Left colon (tissue), 2 donors: ENCODE measurements around the gene HHIP. TPM values are rescaled to one million over a fixed set of nuclear protein-coding genes. Genes with fewer than 3 reads are reported as not detected.

Source experiments
- ATAC-seq: fragments of 200-7000 bp; cut with Tn5 transposase; one replicate; pipeline ENCODE4 v1.9.1; 2020; ENCODE audit warnings: mild to moderate bottlenecking, moderate library complexity
- DNase-seq, 2 donors: peaks; one replicate each; pipeline ENCODE4 v3.0.0-alpha.2; 2020
- intact Hi-C, 2 donors: fragments of 100-400 bp; cut with DNase I in 1 of 2; cut with micrococcal nuclease in 1 of 2; formaldehyde crosslinking; loops; one replicate each; pipeline versions ENCODE4 v1.11.2 to v1.14.0; 2022; cut with DNase I, micrococcal nuclease
- long read RNA-seq: library from polyadenylated mRNA; unstranded; transcript quantifications from one replicate; pipeline ENCODE4 v2.0.0, GENCODE V29; 2021
- total RNA-seq, 2 donors: library from RNA; stranded (reverse); fragmentation: NEBNext Ultra II Directional; extraction: Animal tissue kit (Norgen Biotek cat#: 25700); gene quantifications; one replicate each; pipeline ENCODE4 v1.2.1, GENCODE V29; 2021
- donor health status: DM: no; HTN: no; CAD: no.
- donor health status: DM: yes; HTN: yes; CAD: no.

HHIP gene, protein sequence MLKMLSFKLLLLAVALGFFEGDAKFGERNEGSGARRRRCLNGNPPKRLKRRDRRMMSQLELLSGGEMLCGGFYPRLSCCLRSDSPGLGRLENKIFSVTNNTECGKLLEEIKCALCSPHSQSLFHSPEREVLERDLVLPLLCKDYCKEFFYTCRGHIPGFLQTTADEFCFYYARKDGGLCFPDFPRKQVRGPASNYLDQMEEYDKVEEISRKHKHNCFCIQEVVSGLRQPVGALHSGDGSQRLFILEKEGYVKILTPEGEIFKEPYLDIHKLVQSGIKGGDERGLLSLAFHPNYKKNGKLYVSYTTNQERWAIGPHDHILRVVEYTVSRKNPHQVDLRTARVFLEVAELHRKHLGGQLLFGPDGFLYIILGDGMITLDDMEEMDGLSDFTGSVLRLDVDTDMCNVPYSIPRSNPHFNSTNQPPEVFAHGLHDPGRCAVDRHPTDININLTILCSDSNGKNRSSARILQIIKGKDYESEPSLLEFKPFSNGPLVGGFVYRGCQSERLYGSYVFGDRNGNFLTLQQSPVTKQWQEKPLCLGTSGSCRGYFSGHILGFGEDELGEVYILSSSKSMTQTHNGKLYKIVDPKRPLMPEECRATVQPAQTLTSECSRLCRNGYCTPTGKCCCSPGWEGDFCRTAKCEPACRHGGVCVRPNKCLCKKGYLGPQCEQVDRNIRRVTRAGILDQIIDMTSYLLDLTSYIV
- total RNA-seq = 1 to 10 TPM; 4.9 to 6.1 TPM
- long read RNA-seq, partial matches to known transcripts = 0 of 1 reads
- long read RNA-seq, other reads (novel, unspliced or antisense) = 1 of 1 reads

DNA sequence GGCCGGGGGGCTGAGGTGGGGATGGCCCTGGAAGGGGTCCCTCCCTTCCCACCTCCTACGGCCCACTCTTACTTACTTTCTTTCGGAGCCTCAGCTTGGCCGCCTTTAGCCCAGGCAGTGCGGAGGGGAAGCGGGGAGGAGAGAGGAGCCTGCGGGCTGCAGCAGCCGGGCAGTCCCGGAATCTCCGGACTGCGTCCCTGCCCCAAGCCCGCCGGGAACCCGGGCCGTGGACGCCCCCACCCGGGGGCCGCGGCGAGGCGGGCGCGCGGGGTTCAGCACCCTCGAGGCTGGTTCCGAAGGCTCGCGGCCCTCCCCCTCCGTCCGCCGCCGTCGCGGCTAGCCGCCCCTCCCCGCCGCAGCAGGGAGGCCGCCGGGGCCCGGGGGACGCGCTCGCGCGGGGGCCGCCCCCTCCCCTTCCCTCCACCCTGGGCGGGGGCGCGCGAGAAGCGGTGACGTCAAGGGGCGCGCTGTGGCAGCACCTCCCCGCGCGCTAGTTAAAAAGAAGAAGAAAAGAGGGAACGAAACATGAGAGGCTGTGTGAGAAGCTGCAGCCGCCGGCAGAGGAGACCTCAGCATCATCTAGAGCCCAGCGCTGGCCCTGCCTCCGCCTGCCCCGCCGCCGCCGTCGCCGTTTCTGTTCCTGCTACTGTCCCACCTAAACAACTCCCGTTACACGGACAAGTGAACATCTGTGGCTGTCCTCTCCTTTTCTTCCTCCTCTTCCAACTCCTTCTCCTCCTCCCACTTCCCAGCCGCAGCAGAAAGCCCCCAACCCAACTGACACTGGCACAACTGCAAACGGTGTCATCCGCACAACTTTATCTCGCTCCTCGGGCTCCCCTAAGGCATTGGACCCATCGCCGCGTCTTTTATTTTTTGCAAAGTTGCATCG lies at the start of gene HHIP:
Gene HHIP (plus strand): TSS at position 526 of the 892 bp plus-strand sequence. CDS start 520 bp downstream, outside the sequence.
- peak in 1 of 2 donors; percentile 19 for DNase-seq
- intact Hi-C loops = no loop called here
- ATAC-seq = peak; percentile 44

DNA sequence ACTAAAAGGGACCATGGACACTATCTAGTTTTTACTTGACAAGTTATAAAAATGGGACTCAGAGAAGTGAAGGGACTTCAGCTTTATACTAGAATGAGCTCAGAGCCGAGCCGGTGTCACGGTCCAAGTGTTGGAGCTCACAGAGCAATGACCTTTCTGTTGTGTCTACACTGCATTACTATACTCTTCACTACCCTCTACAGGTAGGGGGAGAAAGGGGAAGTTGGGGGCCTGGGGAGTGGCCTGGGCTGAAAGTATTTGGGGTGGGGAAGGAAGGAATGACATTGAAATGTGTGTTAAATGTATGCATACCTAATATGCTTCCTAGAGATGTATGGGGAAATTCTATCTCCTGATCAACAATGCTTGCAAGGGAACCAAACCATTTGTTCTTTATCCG lies 48.8 kb upstream of the HHIP start:
- intact Hi-C loops = no loop called here
- ATAC-seq (no peak), DNase-seq (no peak)

DNA sequence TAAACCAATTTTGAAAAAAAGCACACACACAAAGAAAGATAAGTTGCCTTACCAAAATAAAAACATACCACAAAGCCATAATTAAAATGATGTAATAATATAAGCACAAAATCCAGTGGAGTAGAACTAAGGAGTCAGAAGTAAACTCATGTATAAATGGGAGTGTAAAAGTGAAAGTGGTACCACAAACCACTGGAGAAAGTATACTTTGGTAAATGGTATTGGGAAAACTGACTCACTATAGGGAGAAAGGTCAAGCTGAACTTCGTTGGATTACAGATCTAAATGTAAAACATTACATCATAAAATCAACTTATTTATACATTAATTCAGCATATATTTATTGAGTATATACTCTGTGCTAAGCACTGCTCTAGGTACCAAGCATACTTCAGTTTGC lies 46.3 kb upstream of the HHIP start:
- intact Hi-C loops = no loop called here
- DNase-seq (no peak), ATAC-seq (no peak)

DNA sequence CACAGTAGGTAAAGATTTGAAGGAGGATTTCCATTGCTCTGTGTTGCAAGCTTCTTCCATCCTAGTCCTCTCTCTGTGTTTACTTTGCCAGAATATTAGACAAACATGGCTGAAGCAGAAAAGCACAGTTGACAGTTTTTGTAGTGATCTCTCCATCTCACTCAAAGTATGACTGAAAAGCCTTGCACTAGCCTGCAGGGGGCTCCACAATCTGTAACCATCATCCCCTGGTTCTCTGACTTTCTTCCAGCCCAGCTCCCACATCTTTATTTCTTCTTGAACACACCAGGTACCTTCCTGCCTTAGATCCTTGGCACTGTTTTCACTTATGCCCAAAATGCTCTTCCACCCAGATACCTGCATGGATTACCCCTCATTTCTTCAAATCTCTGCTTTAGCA lies 34.1 kb upstream of the HHIP start:
- intact Hi-C loops = no loop called here
- DNase-seq = no peak
- ATAC-seq = no peak

DNA sequence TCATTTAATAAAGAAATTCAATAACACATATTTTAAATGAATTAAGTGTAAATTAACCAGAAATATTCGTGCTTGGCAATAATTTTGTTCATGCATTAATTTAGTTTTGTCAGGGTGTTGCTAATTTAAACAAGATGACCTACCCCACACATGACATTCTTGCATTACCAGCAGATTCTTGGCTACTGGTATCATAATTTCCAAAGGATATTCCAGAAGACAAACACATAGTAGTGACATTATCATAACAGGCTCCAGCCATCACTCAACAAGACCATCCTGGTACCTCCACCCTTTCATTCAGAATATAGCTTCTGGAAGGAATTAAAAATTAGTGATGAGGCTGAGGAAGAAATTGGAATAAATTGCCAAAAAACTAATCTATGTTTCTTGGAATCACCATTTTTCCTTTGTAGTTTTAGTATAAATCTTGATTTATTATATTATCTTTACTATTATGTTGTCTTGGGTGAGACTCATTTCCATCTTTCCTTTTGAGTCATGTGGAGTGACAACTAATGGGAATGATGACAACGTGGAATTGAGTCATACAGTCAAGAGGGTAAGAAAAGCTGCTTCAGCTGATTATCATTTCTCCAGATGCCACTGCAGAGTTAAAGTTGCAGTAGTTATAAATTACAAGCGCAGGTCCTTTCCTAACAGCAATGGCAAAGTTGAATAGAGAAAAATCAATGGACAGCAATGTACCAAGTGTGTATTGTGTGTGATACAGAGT lies 30.9 kb upstream of the HHIP start:
- intact Hi-C loops = no loop called here
- DNase-seq (no peak), ATAC-seq (no peak)

DNA sequence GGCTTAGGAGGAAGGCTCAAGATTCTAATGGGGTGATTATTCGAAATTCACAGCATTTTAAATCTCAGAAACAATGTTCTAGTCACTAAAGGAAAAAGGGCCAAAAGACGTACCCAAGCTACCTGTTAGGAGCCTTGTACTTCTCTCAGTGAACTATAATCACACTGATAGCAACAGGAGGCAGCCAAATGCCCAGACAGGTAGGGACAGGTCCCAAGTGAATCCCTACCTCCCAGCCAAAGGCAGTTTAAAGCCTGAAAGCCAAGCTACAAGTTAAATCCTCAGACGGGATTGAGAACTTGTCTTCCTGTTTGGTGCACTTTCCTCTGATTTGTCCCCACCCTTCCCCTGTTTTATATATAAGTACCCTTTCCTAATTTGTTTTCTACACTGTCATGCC lies 24.3 kb upstream of the HHIP start:
- ATAC-seq (no peak), DNase-seq (no peak)
- intact Hi-C loops = no loop called here

DNA sequence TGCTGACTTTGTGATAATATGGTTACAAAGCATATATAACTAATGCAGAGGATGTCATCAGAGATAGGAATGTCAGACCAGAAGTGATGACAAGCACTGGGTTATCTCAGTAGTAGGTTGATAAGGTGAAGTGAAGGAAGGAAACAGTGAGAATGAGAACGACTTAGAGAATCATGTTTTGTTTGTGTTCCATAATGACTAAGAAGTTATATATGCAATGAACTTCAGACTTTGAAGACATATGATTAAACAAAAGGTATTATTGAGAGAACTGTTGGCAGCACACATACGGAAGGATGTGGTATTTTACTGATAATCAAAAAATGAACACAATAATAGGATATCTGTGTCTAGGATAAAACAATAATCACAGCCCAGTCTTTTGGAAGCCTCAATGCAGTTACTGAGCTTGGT lies 18.3 kb upstream of the HHIP start:
- DNase-seq (no peak), ATAC-seq (peak; percentile 30)
- intact Hi-C loops = no loop called here

DNA sequence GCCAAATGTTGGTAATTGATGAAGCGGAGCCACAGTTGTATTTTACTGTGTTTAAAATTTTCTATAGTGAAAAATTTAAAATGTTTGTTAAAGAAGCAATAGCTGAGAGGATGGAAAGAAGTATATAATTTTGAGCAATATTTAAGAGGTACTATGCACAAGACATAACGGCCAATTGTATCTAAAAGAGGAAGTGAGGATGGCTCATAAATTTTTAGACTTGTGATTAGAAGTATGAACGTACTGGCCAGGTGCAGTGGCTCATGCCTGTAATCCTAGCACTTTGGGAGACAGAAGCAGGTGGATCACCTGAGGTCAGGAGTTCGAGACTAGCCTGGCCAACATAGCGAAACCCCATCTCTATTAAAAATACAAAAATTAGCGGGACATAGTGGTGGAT lies 12.7 kb upstream of the HHIP start:
- DNase-seq (no peak), ATAC-seq (no peak)
- intact Hi-C loops = no loop called here

DNA sequence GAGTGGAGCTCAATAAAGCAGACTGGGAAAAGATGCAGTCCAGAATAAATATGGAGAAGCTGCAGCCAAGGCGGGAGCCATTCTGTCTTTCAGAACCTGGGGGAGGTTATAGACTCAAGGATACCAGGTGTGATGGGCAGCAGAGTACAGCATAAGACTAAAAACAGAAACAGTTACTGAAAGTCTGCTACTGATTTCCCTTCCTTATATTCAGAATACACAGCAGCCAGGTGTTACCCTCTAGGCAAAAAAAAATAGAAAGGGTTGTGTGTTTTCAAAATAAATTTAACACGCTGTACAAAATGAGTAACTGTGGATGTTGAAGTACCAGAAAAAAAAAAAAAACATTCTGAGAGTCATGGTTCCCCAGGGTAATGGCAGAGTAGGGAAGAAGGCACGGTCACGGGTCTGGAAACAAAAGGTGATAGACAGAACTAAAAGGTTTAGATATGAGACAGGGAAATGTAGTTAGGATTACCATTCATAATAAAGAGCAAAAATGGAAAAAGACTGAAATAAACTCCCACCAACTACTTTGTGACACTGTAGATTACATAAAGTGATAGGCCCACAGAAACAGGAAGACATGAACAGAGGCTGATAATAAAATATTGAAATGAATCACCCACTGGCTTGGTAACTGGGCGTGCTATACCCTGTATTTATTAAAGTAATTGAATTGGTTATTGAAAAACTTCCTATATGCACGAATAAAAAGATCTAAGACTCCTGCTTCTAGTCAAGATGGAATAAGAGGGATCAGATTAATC lies 10.8 kb upstream of the HHIP start:
- intact Hi-C loops = no loop called here
- DNase-seq = no peak
- no peak for ATAC-seq

DNA sequence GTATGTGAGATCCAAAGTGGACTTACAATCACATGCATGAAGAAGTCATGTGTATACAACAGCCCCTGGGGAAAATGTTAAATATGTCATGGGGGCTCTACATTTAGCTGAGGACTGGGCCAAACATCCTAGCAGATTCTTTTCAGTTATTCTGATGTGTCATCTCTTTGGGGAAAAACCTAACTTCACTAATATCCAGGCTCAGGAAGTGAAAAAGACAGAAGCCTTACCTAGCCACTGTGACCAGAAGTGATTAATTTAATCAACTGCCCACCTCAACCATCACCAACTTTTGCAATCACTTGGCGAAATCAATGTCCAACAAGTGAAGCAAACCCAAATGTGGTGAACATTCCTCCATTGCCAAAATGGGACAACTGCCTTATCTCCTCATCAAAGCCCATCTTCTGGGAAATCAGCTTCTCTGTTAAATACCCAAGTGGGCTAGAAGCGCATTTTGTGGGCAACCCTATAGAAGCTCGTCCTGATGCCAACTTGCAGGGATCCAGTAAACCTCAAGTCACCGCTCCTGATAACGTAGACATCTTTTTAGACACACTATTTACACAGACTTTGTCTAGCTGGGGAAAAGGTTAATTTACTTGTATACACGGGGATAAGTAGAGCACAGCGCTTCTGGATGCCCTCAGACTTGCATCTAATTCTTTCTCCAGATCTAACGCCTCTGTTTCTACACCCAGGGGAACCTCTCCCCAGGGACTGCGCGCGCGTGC lies 1.4 kb upstream of the HHIP start:
- DNase-seq = no peak
- ATAC-seq = no peak
- intact Hi-C loops = no loop called here

DNA sequence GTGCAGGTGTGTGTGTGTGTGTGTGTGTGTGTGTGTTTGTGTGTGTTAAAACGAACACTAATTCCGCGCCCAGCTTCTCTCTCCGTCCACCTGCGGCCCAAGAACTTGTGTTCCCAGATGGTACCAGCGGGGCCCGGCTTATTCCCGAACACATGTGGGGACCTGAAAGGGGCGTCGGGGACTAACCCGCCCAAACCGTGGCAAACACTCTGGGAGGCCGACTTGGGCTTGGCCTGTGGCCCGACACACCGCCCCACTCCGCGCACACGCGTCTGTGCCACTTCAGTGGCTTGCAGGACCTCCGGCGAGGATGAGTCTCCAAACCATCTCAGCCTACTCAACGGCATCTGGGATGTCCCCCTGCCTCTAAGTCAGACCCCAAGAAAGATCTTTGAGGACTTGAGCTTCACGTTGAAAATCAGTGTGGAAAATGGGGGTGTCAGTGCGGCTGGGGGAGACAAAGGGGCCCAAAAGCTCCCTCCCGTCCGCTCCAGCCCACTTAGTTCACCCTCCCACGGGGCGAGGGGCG lies 790 bp upstream of the HHIP start:
- intact Hi-C loops = no loop called here

DNA sequence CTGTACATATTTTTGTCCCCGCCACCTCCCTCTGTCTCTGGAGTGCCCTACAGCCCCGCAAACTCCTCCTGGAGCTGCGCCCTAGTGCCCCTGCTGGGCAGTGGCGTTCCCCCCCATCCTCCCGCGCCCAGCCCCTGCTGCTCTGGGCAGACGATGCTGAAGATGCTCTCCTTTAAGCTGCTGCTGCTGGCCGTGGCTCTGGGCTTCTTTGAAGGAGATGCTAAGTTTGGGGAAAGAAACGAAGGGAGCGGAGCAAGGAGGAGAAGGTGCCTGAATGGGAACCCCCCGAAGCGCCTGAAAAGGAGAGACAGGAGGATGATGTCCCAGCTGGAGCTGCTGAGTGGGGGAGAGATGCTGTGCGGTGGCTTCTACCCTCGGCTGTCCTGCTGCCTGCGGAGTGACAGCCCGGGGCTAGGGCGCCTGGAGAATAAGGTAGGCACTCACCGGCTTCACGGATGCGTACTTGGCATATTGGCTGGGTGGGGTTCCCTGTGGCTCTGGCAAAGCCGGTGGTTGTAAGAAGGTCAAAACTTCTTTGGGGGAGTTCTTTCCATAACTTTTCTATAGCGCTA lies 653 bp downstream of the HHIP start:
- intact Hi-C loops = no loop called here
- no peak for ATAC-seq
- no peak for DNase-seq

More for the DNA sequence above, 790 bp upstream of the HHIP start:
- DNase-seq (peak in 1 of 2 donors; percentile 9), ATAC-seq (no peak)

DNA sequence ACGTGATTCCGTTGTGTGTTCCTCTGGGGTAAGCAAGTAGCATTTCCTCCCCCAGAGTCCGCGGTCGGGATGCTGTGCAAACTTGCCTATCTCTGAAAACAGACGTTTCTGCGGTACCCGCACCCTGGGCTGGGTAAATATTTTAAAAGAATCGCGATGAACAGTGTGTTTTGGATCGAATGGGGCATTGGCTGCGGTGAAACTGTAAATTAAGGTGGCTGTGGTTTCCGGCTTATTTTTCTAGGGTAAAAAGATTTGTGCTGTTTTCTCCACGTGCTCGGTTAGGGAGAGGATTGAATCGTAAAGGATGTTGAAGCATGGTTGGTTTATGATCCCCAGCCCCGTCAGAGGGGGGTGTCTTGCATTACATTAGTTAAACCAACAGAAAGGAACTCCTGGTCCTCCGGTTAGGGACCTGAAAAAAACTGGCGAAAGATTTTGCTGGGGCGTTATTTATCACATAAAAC lies 1.2 kb downstream of the HHIP start:
- ATAC-seq = no peak
- intact Hi-C loops = no loop called here
- no peak for DNase-seq

DNA sequence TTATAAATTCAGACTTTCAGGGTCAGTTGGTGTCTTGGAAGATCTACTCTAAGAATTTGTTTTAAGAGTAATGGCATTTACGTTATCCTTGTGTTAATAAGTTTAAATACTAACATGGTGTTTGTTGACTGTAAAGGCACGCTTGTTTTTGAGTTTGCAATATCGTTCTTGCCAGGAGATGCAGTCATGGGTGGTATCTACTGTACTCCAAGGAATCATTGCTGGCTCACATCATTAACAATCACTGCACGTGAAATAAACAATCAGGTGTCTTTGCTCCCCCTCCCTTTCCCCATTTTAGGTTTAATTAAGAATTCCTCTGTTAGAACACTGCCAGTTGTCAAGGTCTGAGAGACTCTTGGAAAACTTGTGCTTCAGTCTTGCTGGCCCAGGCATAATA lies 1.6 kb downstream of the HHIP start:
- ATAC-seq (no peak), DNase-seq (no peak)
- intact Hi-C loops = no loop called here

DNA sequence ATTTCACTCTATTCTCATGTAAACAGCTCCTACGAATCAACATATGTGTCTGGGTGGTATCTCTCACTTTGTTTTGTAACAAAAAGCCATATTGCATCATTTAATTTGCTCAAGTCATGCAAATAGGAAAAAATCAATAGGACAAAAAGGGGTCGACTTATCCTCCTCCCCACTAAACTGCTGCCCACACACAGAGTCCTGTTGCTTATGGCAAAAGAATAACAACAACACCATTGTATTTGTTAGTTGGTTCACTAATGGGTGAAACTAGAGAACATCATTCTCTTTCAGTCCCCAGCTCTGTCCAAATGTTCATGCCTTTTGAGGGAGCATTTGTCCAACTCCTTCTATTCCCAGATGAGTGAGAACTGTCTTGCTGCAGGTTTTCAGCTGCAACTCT lies 2.1 kb downstream of the HHIP start:
- ATAC-seq (no peak), DNase-seq (no peak)
- intact Hi-C loops = no loop called here

DNA sequence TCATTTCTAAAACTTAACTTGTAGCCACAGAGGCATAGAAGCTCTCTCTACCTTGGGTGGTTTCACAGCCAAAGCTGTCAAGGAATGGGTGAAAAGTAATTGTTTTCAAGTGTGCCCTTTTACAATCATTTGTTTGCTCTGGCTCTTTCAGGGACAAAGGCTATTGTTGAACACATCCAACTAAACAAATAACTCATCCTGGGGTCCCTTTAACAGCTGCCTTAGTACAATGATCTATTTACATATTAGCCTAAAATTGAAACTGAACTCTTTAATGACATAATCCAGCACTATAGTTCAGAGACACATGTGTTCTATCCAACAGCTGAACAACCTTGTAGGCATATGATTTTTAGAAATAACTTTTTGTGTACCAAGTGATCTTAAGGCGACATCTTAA lies 3.7 kb downstream of the HHIP start:
- no peak for ATAC-seq
- no peak for DNase-seq
- intact Hi-C loops = no loop called here
